Panc1 (cell line): ENCODE data around the gene MED12L. TPM values are rescaled to one million over a fixed set of nuclear protein-coding genes. Genes with fewer than 3 reads are reported as not detected.

Source experiments
- ATAC-seq: fragments of 200-7000 bp; cut with Tn5 transposase; 2 replicates; pipeline ENCODE4 v1.9.1; 2020; ENCODE audit warnings: mild to moderate bottlenecking, moderate library complexity
- BruUV-seq: library from RNA; stranded (reverse); fragments of 400-500 nt; replicated peaks from 2 replicates; lab custom pipeline; 2021; lab: Mats Ljungman, UMichigan
- CTCF ChIA-PET: fragments of 300-600 bp; sonication (Branson Sonifier 250); formaldehyde crosslinking; loops from one replicate; lab custom pipeline; 2022; ENCODE audit warnings: antibody characterized with exemption; lab: Charles Lee
- POLR2A ChIA-PET: fragments of 300-600 bp; sonication (Branson Sonifier 250); formaldehyde crosslinking; loops from one replicate; lab custom pipeline; 2022; ENCODE audit warnings: antibody characterized with exemption; lab: Charles Lee
- DNase-seq: peaks from one replicate; pipeline ENCODE4 v3.0.0-alpha.2; 2010; ENCODE audit warnings: low read depth, low spot score
- H3K27ac ChIP-seq: 2 replicates; pipeline ENCODE4 v1.5.1; 2011; ENCODE audit warnings: mild to moderate bottlenecking, low read length, inconsistent platforms
- H3K27me3 ChIP-seq: fragments of 200-500 bp; sonication (Bioruptor generic); 2 replicates; pipeline ENCODE4 v1.6.0; 2014; ENCODE audit warnings: low read length, inconsistent platforms; ENCODE audit not compliant: control insufficient read depth, insufficient read depth
- H3K36me3 ChIP-seq: fragments of 200-500 bp; sonication (Bioruptor generic); 2 replicates; pipeline ENCODE4 v1.5.1; 2014; ENCODE audit warnings: inconsistent platforms, mild to moderate bottlenecking, low read length, moderate library complexity; ENCODE audit not compliant: control insufficient read depth, insufficient read depth
- H3K4me1 ChIP-seq: 2 replicates; pipeline ENCODE4 v1.5.1; 2011; ENCODE audit warnings: inconsistent platforms, mild to moderate bottlenecking, low read length, moderate library complexity; ENCODE audit not compliant: control insufficient read depth, insufficient read depth
- H3K4me3 ChIP-seq, 2 experiments: 2 replicates each; pipeline ENCODE4 v1.5.1; 2011 to 2012; ENCODE audit warnings: low read depth in 2 of 2, low read length in 2 of 2, mild to moderate bottlenecking in 2 of 2, inconsistent platforms in 1 of 2, moderate library complexity in 1 of 2
- H3K9me3 ChIP-seq: fragments of 200-500 bp; sonication (Bioruptor generic); 2 replicates; pipeline ENCODE4 v1.5.1; 2014; ENCODE audit warnings: low read depth, mild to moderate bottlenecking, inconsistent platforms, low read length, moderate library complexity; ENCODE audit not compliant: control insufficient read depth, insufficient read depth
- POLR2AphosphoS5 ChIP-seq: IDR thresholded peaks from 2 replicates; pipeline ENCODE4 v1.6.1; 2012; ENCODE audit warnings: mild to moderate bottlenecking, low read depth, low read length, moderate library complexity
- REST ChIP-seq, 2 experiments: IDR thresholded peaks; 2 replicates each; pipeline ENCODE4 v1.6.1; 2011 to 2012; ENCODE audit warnings: low read depth in 2 of 2, control low read depth in 1 of 2, low read length in 1 of 2, mild to moderate bottlenecking in 1 of 2, moderate library complexity in 1 of 2; ENCODE audit not compliant: insufficient read depth in 1 of 2
- SIN3A ChIP-seq: IDR thresholded peaks from 2 replicates; pipeline ENCODE4 v1.6.1; 2012; ENCODE audit warnings: low read depth, mild to moderate bottlenecking, low read length, moderate library complexity, borderline replicate concordance; ENCODE audit not compliant: insufficient read depth
- TCF7L2 ChIP-seq: IDR thresholded peaks from 2 replicates; pipeline ENCODE4 v1.6.1; 2011; ENCODE audit warnings: mild to moderate bottlenecking, low read depth, low read length, inconsistent platforms
- in situ Hi-C: cut with HindIII; loops from 2 replicates; pipeline ENCODE4 v1.10.0; 2016; ENCODE audit warnings: low sequenced_read_pairs, low pct_unique_long_range_greater_than_20kb
- intact Hi-C: fragments of 100-400 bp; cut with micrococcal nuclease; formaldehyde crosslinking; loops from one replicate; pipeline ENCODE4 v1.10.0; 2022; ENCODE audit not compliant: unreplicated experiment
- total RNA-seq: library from RNA; stranded (reverse); gene quantifications from one replicate; pipeline ENCODE4 v1.2.1, GENCODE V29; 2021; ENCODE audit not compliant: unreplicated experiment
- TF ChIP-seq, protein P1 (sequence below): fragments of 450-650 bp; IDR thresholded peaks from 2 replicates; pipeline ENCODE4 v1.5.1; 2017; ENCODE audit warnings: mild to moderate bottlenecking

The MED12L gene
- total RNA-seq, 1 experiment from 2014 or later = 2.8 TPM

GRCh38 chr3:151428386-151428785 is 342.9 kb downstream of the MED12L start:
- TF ChIP-seq POLR2AphosphoS5 = no peak
- no peak for TF ChIP-seq TCF7L2
- TF ChIP-seq, protein P1, sequence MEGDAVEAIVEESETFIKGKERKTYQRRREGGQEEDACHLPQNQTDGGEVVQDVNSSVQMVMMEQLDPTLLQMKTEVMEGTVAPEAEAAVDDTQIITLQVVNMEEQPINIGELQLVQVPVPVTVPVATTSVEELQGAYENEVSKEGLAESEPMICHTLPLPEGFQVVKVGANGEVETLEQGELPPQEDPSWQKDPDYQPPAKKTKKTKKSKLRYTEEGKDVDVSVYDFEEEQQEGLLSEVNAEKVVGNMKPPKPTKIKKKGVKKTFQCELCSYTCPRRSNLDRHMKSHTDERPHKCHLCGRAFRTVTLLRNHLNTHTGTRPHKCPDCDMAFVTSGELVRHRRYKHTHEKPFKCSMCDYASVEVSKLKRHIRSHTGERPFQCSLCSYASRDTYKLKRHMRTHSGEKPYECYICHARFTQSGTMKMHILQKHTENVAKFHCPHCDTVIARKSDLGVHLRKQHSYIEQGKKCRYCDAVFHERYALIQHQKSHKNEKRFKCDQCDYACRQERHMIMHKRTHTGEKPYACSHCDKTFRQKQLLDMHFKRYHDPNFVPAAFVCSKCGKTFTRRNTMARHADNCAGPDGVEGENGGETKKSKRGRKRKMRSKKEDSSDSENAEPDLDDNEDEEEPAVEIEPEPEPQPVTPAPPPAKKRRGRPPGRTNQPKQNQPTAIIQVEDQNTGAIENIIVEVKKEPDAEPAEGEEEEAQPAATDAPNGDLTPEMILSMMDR = no peak
- no peak for TF ChIP-seq REST (IDR thresholded peaks at IDR 0.05; ENCODE audit: insufficient read depth in 1 of 2, low read depth in 2 of 2, low read length in 1 of 2)
- no peak for TF ChIP-seq SIN3A
- no peak for ATAC-seq
- ChIA-PET POLR2A (no interaction called here), CTCF (no interaction called here)
- no peaks in the 10 kb centered on the region for H3K27me3 ChIP-seq
- in situ Hi-C loops = no loop called here
- H3K4me3 ChIP-seq = no peak overlapping the region
- H3K36me3 ChIP-seq = no peaks in the 10 kb centered on the region
- H3K27ac ChIP-seq = no peak overlapping the region
- no peaks in the 10 kb centered on the region for H3K4me1 ChIP-seq
- intact Hi-C loops = no loop called here
- no TSS peak for BruUV-seq
- H3K9me3 ChIP-seq = no peaks in the 10 kb centered on the region
- DNase-seq = no peak

- Histone ChIP-seq H3K27me3 (no peaks in the 10 kb centered on the region), H3K27ac (no peak overlapping the region), H3K4me1 (no peaks in the 10 kb centered on the region), H3K36me3 (no peaks in the 10 kb centered on the region), H3K9me3 (no peaks in the 10 kb centered on the region), H3K4me3 (peak overlapping the region in 1 of 2 experiments; percentile 16; a peak in 1 of 4 replicates)
- no peak for DNase-seq
- POLR2A ChIA-PET = no interaction called here
- no peak for TF ChIP-seq POLR2AphosphoS5
- TF ChIP-seq, protein P1 = no peak
- TF ChIP-seq SIN3A = no peak
- no peak for TF ChIP-seq REST (IDR thresholded peaks at IDR 0.05; ENCODE audit: insufficient read depth in 1 of 2, low read depth in 2 of 2, low read length in 1 of 2)
- TF ChIP-seq TCF7L2 = no peak
- CTCF ChIA-PET = no interaction called here
- ATAC-seq = no peak
- no TSS peak for BruUV-seq
- intact Hi-C loops = no loop called here
- in situ Hi-C loops = no loop called here
Measured at GRCh38 chr3:151430821-151431484, 345.5 kb downstream of the MED12L start.
